ENCODE measurements around the gene RGMA.

DNA sequence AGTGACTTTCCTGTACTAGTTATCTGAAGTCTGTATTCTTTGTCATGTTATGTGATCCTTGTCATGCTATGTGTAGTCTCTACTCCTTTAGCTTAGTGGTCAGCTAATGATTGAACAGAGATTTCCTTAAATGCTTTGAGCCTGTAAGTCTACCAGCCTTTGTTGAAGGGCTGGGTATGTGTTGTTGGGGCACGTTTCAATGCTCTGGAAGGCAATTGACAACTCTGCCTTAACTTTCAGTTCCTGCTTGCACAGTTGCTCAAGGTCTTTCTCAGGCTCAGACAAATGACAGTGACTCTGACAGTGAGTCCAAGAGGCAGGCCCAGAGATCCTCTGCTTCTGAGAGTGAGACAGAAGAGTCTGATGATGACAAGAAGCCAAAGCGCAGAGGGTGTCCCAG, 99.5 kb downstream of the RGMA start:
- TF ChIP-seq CTCF (IDR thresholded peaks at IDR 0.05), result no peak
- TF ChIP-seq POLR2A (IDR thresholded peaks at IDR 0.05), result no peak

Data from right lobe of liver (tissue), 4 donors.